PFSK-1 (cell line): Measurements from ENCODE around the gene PELI2.

ENCODE experiments used
- FOXP2 ChIP-seq: optimal IDR thresholded peaks from 2 replicates; pipeline ENCODE3; 2011; ENCODE audit warnings: borderline replicate concordance, control low read depth, inconsistent platforms; ENCODE audit not compliant: insufficient read depth; ENCODE audit errors: extremely low read length, extremely low read depth
- POLR2AphosphoS5 ChIP-seq: IDR thresholded peaks from 2 replicates; pipeline ENCODE4 v1.6.1; 2012; ENCODE audit warnings: low read depth, mild to moderate bottlenecking, control low read depth, low read length, moderate library complexity
- SIN3A ChIP-seq: IDR thresholded peaks from 2 replicates; pipeline ENCODE4 v1.6.1; 2012; ENCODE audit warnings: mild to moderate bottlenecking, low read length, moderate library complexity, borderline replicate concordance; ENCODE audit not compliant: insufficient read depth
- TAF1 ChIP-seq: IDR thresholded peaks from 2 replicates; pipeline ENCODE4 v1.6.1; 2012; ENCODE audit warnings: low read length, control low read depth, borderline replicate concordance; ENCODE audit not compliant: insufficient read depth
- TF ChIP-seq, protein P1 (sequence below), 2 experiments: IDR thresholded peaks; 2 replicates each; pipeline versions ENCODE4 v1.6.1 to v1.8.0; 2011 to 2012; ENCODE audit warnings: low read depth in 2 of 2, low read length in 2 of 2, control low read depth in 1 of 2, inconsistent platforms in 1 of 2, mild to moderate bottlenecking in 1 of 2, moderate library complexity in 1 of 2; ENCODE audit not compliant: insufficient read depth in 1 of 2

The PELI2 gene

DNA sequence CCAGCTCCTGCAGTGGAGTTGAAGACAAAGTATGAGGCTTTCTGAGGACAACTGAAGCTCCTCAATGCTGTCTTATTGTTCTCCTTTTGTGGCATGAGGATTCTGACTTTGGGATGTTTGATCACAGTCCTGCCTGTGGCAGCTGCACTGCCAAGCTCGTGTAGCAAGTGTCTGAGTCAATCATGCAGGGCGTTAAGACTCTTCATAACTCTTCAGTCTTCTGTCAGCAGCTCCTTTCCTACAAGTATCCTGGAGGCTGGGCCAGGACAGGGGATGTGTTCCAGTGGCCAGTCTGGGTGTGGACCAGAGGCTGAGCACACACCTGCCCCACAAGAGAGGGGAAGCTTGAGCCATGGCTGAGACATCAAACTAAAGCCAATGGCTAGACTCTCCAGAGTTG is 94.3 kb downstream of the PELI2 start:
- no peak for TF ChIP-seq TAF1
- no peak for TF ChIP-seq SIN3A
- TF ChIP-seq FOXP2, result no peak
- TF ChIP-seq, protein P1, sequence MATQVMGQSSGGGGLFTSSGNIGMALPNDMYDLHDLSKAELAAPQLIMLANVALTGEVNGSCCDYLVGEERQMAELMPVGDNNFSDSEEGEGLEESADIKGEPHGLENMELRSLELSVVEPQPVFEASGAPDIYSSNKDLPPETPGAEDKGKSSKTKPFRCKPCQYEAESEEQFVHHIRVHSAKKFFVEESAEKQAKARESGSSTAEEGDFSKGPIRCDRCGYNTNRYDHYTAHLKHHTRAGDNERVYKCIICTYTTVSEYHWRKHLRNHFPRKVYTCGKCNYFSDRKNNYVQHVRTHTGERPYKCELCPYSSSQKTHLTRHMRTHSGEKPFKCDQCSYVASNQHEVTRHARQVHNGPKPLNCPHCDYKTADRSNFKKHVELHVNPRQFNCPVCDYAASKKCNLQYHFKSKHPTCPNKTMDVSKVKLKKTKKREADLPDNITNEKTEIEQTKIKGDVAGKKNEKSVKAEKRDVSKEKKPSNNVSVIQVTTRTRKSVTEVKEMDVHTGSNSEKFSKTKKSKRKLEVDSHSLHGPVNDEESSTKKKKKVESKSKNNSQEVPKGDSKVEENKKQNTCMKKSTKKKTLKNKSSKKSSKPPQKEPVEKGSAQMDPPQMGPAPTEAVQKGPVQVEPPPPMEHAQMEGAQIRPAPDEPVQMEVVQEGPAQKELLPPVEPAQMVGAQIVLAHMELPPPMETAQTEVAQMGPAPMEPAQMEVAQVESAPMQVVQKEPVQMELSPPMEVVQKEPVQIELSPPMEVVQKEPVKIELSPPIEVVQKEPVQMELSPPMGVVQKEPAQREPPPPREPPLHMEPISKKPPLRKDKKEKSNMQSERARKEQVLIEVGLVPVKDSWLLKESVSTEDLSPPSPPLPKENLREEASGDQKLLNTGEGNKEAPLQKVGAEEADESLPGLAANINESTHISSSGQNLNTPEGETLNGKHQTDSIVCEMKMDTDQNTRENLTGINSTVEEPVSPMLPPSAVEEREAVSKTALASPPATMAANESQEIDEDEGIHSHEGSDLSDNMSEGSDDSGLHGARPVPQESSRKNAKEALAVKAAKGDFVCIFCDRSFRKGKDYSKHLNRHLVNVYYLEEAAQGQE (IDR thresholded peaks at IDR 0.05; ENCODE audit: insufficient read depth in 1 of 2, low read depth in 2 of 2, low read length in 2 of 2), result no peak
- no peak for TF ChIP-seq POLR2AphosphoS5

DNA sequence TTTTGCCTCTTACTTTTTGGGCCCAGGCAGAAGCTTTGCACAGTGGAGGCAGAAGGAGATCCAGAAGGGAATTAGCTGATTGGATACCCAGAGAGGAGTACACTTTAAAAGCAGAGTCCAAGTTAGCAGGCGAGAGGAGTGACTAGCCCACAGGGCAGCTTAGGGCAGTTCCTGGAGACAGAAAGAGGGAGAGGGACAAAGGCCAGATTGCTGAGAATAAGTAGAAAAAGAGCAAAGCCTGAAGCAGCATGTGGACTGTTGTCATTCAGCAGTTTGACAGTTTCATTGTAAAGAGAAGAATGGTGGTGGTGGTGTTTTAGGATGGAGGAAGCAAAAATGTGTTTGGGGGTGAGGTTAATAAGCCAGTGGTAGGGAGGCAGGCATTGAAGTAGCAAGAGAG is 95.1 kb downstream of the PELI2 start:
- TF ChIP-seq, protein P1 (IDR thresholded peaks at IDR 0.05; ENCODE audit: insufficient read depth in 1 of 2, low read depth in 2 of 2, low read length in 2 of 2), result no peak
- no peak for TF ChIP-seq SIN3A
- TF ChIP-seq TAF1, result no peak
- no peak for TF ChIP-seq POLR2AphosphoS5
- TF ChIP-seq FOXP2, result no peak

DNA sequence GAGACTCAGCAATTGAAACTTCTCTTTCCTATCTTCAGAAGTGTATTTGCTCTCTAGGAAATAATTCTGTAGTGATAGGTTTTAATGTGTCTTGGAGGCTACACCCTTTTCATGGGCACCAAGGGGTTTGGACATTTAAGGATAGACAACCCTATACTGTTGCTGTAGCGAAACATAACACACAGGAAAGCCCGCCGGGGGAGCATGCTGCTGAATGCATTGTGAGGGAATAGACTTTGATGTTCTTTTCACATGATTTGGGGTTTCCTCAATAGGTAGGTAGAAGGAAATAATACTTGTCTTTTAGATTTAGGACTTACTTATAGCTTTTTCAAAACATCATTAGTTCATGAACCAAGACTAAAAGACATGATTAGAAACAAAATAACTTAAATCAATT is 97.0 kb downstream of the PELI2 start:
- TF ChIP-seq FOXP2 (no peak), TAF1 (no peak), POLR2AphosphoS5 (no peak), SIN3A (no peak)
- TF ChIP-seq, protein P1 (IDR thresholded peaks at IDR 0.05; ENCODE audit: insufficient read depth in 1 of 2, low read depth in 2 of 2, low read length in 2 of 2), result no peak

DNA sequence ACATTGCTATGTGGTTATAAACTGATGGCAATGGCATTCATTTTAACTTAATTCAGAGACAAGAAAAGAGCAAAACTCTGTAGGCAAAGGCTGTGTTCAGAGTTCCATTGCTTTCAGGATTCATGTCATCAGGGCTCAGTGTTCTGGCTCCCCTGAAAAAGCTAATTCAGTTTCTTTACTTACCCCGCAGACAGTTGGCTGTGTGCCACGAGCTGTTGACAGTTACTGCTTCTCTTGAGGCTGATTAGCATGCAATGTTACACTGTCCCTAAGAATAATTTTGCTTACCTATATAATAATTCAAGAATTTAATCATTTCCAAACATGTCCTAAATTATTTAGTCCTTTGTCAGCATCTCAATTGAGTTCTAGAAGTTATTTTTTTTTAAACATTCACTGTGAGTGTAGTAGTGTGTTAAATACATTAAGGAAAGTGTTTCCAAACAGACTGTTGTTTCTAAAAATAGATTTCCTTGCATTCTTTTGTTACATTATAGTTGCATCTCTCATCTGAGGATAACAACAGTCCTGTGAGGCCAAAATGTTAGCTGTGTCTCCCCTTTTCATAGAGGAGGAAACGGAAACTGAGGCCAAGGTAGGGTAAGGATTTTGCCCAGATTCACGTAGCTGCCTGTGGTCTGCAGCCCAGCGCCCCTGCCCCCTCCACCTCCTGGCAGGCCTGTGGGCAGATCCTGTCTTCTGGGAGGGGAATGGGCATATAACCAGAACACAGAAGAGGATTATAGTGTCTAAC is 98.6 kb downstream of the PELI2 start:
- TF ChIP-seq FOXP2 (no peak), POLR2AphosphoS5 (no peak), TAF1 (no peak), SIN3A (no peak)
- TF ChIP-seq, protein P1 (IDR thresholded peaks at IDR 0.05; ENCODE audit: insufficient read depth in 1 of 2, low read depth in 2 of 2, low read length in 2 of 2), result no peak
